HepG2 (cell line): ENCODE measurements around the gene ADAMTS18. TPM values are rescaled to one million over a fixed set of nuclear protein-coding genes. Genes with fewer than 3 reads are reported as not detected.

Experiments used
- ATF2 ChIP-seq: sonication (generic); formaldehyde crosslinking; IDR thresholded peaks from 2 replicates; pipeline ENCODE4 v1.4.0; 2020; ENCODE audit warnings: missing genetic modification reagents
- FOXC1 ChIP-seq: sonication (generic); formaldehyde crosslinking; IDR thresholded peaks from 2 replicates; pipeline ENCODE4 v1.8.0; 2022; ENCODE audit warnings: mild to moderate bottlenecking, missing genetic modification reagents, borderline replicate concordance
- FOXO1 ChIP-seq: sonication (generic); formaldehyde crosslinking; IDR thresholded peaks from 2 replicates; pipeline ENCODE4 v1.4.0; 2020; ENCODE audit warnings: missing genetic modification reagents
- KDM1A ChIP-seq: IDR thresholded peaks from 2 replicates; pipeline ENCODE4 v1.6.1; 2016; ENCODE audit warnings: missing compliant biosample characterization
- KDM4B ChIP-seq: sonication (generic); formaldehyde crosslinking; IDR thresholded peaks from 2 replicates; pipeline ENCODE4 v1.4.0; 2020; ENCODE audit warnings: missing genetic modification reagents
- MAX ChIP-seq: IDR thresholded peaks from 2 replicates; pipeline ENCODE4 v1.6.1; 2012; ENCODE audit warnings: inconsistent platforms
- MLLT10 ChIP-seq: sonication (generic); formaldehyde crosslinking; IDR thresholded peaks from 2 replicates; pipeline ENCODE4 v1.4.0; 2020; ENCODE audit warnings: missing genetic modification reagents
- RELA ChIP-seq: sonication (generic); formaldehyde crosslinking; IDR thresholded peaks from 2 replicates; pipeline ENCODE4 v1.4.0; 2020; ENCODE audit warnings: missing genetic modification reagents
- RFX3 ChIP-seq: IDR thresholded peaks from 2 replicates; pipeline ENCODE4 v1.6.1; 2016; ENCODE audit warnings: missing biosample characterization, missing genetic modification reagents
- STAT6 ChIP-seq: sonication (generic); formaldehyde crosslinking; IDR thresholded peaks from 2 replicates; pipeline ENCODE4 v1.4.0; 2020; ENCODE audit warnings: missing genetic modification reagents, mild to moderate bottlenecking, borderline replicate concordance
- TOPORS ChIP-seq: sonication (generic); formaldehyde crosslinking; IDR thresholded peaks from 2 replicates; pipeline ENCODE4 v1.8.0; 2023; ENCODE audit warnings: mild to moderate bottlenecking, missing genetic modification reagents
- ZBTB38 ChIP-seq: sonication (generic); formaldehyde crosslinking; IDR thresholded peaks from 2 replicates; pipeline ENCODE4 v1.5.1; 2020; ENCODE audit warnings: mild to moderate bottlenecking, missing genetic modification reagents
- ZNF275 ChIP-seq: sonication (generic); formaldehyde crosslinking; IDR thresholded peaks from 2 replicates; pipeline ENCODE4 v1.8.0; 2022; ENCODE audit warnings: missing genetic modification reagents, mild to moderate bottlenecking, inconsistent platforms, borderline replicate concordance
- ZNF407 ChIP-seq: sonication (generic); formaldehyde crosslinking; IDR thresholded peaks from one replicate; pipeline ENCODE4 v1.5.1; 2020; ENCODE audit warnings: mild to moderate bottlenecking, missing genetic modification reagents; ENCODE audit errors: not compliant biosample characterization
- ZNF569 ChIP-seq: sonication (generic); formaldehyde crosslinking; IDR thresholded peaks from 2 replicates; pipeline ENCODE4 v1.5.0; 2020; ENCODE audit warnings: mild to moderate bottlenecking, missing genetic modification reagents, moderate library complexity, borderline replicate concordance
- polyA plus RNA-seq, 8 experiments: library from polyadenylated mRNA; depleted of rRNA in 3 of 8; stranded (reverse) in 7 of 8; unstranded in 1 of 8; fragments of >200 nt; fragmentation: Illumina TruSeq in 4 of 8; extraction: Trizol in 4 of 8; gene quantifications; 2 replicates each; pipeline versions ENCODE4 v1.2.1 to v1.2.3, GENCODE V29; 2011 to 2016; ENCODE audit warnings: low read depth in 4 of 8, missing spikeins in 1 of 8, mixed read lengths in 1 of 8; ENCODE audit not compliant: insufficient read depth in 1 of 8
- total RNA-seq, 5 experiments: library from RNA; depleted of rRNA; stranded (reverse); fragments of >200 nt; fragmentation: Illumina TruSeq; extraction: Trizol; gene quantifications; 2 replicates each; pipeline ENCODE4 v1.2.3, GENCODE V29; 2016; ENCODE audit warnings: low read depth in 1 of 5

Gene ADAMTS18
- total and polyA plus RNA-seq, 2 of the 13 experiments (the other 11 are each of a cell fraction or from before 2014, with no cell fraction given) = 0.01 TPM; not detected in 1

- TF ChIP-seq ATF2 (peak; percentile 77), STAT6 (CRISPR knock-in tag) (no peak), ZNF275 (CRISPR knock-in tag) (no peak), TOPORS (no peak), ZNF569 (CRISPR knock-in tag) (no peak), RELA (CRISPR knock-in tag) (peak; percentile 54; the same call in 1 of the 2 replicates), KDM4B (CRISPR knock-in tag) (no peak), FOXC1 (CRISPR knock-in tag) (peak; percentile 69; the same call in 1 of the 2 replicates), MLLT10 (CRISPR knock-in tag) (no peak), ZBTB38 (CRISPR knock-in tag) (peak; percentile 32; the same call in 1 of the 2 replicates), FOXO1 (CRISPR knock-in tag) (peak; percentile 68), ZNF407 (CRISPR knock-in tag) (peak; percentile 30), MAX (peak; percentile 44; the same call in 1 of the 2 replicates), KDM1A (CRISPR knock-in tag) (no peak), RFX3 (CRISPR knock-in tag) (no peak)
Observed at GRCh38 chr16:77236063-77236511, 198.7 kb downstream of the ADAMTS18 start (continued).
